Activated T-helper 9 cell treated with anti-CD3 and anti-CD28 coated beads, Interleukin-2, amount 50 U/mL, for 16 hours (primary cell): Measurements from ENCODE around the gene DEFB132.

Source experiments
- DNase-seq: peaks from one replicate; pipeline ENCODE4 v3.0.0-alpha.2; 2020; ENCODE audit warnings: low read depth

The DEFB132 gene

DNA sequence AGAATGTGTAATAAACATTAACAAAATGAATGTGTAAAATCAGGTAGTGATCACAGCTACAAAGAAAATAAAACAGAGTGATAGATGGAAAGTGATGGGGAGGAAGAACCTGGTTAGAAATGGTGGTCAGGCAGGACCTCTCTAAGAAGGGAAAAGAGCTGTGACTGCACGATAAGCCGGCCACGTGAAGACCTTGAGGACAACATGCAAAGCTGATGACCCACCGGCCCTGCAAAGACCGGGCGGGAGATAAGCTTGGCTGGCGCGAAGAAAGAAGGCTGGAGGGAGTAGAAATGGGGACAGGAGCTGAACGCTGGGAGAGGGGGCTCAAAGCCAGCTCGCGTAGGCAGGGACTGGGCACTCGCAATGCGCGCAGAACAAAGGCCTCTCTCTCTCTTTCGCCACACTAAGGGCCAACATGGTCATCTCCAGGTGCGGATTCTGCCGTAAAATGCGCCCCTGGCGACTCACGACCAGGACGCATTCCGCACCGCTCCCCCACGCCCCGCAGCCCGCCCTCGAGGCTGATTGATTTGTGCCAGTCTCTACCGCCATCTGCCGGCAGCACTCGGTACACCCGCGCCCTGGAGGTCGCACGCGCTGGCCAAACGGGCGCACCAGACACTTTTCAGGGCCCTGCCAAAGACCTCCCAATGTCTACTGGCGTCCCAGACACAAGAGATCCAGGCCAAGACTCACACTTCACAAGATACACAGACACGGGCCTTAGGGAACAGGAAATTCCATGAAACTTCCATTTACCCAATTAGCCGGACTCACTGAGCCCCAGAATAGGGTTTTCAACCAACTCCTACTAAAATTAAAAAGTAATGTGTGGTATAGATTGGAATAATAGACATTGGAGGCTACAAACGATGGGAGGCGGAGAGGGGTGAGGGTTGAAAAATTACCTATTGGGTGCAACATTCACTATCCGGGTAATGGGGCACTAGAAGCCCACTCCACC, 9.4 kb downstream of the DEFB132 start:
- DNase-seq, result peak; percentile 83

DNA sequence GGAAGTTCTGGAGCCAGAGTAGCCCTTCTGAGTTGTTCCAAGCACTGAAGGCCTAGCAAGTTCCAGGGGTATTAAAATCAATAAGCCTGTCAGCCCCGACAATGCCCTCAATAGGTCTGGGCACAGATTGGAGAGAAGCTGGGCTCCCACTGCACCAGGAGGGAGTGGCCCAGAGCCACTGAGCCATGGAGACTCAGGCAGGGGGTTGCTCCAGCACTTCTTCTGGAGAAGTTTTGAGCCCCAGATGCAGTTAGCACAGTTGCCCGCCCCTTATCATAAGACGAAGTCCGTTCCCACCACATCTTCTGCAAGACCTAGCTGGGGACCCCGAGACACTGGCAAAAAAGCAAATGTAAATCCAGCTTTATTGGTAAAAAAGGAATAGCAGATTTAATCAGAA, 13.0 kb downstream of the DEFB132 start:
- DNase-seq, result no peak

DNA sequence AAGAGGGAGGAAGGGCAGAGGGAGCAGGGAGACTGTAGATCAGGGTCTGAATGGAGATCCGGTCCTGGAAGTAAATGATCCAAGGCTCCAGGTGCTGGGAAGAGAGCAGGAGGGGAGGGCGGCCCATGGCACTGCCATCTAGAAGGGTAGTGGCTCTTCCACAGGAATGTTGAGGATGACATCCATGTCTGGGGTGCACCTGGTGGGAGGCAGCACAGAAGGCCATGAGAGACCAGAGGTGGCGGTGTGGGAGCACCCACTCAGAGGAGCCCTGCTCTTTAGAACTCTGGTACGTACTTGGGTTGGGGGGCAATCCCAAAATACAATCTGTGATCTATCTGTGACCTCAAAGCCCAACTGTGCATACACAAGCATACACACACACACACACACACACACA, 13.5 kb downstream of the DEFB132 start:
- no peak for DNase-seq

DNA sequence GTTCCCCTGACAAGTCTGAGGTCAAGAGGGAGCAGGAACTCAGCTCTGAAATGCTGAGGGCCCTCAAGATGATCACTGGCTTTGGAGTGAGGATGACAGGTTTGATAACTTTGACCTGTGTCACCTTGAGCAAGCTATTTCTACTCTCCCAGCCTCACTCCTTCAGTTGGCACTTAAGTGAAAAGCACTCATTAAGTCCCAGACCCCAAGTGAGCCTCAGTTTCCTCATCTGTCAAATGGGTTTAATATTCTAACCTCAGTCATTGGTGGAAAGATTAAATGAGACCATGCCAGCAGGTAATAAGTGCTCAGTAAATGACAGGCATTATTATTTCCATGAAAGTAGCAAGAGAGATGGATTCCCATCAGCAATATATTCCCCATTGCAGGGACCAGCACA, 14.0 kb downstream of the DEFB132 start:
- no peak for DNase-seq

DNA sequence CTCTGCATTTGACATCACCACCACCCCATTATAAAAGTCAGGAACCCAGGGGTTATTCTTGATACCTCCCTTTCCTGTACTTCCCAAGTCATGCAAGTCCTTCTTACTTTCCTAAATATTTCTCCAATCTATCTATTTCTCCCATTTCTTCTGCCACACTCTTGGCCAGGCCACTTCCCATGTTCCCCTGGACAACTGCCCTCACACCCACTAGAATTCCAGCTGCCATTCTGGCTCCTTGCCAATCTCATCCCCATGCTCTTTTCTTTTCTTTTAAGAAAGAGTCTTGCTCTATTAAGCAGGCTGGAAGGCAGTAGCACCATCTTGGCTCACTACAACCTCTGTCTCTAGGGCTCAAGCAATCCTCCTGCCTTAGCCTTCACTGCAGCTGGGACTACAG, 15.2 kb downstream of the DEFB132 start:
- DNase-seq, result no peak

DNA sequence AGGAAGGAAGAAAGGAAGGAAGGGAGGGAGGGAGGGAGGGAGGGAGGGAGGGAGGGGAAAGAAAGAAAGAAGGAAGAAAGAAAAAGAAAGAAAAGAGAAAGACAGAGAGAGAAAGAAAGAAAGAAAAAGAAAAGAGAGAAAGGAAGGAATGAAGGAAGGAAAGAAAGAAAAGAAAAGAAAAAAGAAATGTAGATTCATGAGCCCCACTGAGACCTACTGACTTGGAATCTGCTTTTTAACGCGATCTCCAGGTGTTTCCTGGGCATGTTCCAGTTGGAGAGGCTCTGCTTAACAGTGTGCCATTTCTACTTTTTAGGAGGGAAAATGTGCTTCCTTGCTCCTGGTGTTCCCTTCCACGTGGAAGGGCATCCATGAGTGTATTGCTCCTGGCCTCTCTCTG, 16.4 kb downstream of the DEFB132 start:
- DNase-seq, result no peak

DNA sequence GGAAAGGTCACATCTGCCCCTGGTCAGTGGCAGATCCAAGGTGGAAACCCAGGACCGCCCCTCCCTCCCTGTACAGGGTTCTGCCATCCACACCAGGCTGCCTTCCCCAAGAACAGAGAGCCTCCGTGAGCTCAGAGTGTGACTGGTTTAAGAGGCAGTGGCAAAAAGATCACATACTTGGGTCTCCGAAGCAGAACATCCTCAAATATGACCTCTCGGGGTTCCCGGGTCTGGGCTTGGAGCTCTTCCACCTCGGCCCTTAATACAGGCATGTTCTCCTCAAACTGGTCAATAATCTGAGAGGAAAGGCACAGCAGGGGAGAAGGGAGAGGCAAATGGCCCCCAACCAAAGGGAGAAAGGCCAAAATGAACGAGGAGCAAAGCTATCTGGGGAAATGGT, 18.3 kb downstream of the DEFB132 start:
- DNase-seq, result no peak

DNA sequence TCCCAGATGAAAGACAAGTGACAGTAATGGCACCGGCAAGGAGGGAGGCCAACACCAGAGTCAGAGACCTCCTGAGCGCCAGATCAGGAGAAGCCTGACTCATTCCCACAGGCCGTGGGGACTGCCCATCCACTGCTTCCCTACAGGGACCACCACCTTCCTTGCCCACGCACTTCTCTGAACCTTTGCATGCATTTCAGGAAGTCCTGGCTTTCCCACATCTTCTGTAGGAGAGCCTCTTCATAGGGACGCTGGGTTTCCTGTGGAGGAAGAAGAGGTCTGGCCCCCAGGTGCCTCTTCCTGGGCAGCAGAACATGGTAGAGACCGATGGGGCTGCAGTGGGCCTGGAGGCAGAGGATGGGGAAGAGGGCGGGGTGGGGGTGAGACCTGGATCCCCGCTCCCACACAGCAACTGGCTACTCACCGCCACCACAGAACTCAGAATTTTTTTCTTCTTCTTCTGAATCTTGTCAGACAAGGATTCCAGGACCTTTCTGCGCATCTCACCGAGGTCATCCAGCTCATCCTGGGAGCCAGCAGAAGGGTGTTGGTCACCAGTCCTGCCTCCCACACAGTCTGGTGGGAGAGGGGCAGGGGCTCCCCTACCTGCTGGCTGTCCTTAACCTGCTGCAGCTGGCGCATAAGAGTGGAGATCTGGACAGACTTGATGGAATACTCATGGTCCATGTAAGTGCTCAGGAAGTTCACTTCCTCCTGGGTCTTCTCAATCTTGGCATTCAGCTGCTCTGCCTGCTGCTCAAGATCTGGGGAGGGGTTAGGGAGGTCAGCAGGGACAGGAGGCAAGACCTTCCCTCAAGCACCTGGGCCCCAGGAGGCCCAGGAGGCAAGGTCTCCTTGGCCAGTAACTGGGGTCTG, 19.3 kb downstream of the DEFB132 start:
- DNase-seq, result no peak

DNA sequence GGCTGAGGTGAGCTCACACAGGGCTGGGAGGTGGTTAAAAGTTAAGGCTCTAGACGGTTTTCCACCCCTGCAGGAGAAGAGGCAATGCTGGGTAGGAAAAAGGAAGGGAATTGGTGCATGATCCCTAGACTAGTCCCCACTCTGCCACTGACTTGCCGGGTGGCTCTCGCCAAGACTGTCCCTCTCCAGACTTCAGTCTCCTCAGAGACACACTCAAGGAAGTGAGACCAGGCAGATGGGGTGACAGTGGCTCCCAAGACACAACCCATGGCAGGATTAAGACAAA, 19.9 kb downstream of the DEFB132 start:
- no peak for DNase-seq

DNA sequence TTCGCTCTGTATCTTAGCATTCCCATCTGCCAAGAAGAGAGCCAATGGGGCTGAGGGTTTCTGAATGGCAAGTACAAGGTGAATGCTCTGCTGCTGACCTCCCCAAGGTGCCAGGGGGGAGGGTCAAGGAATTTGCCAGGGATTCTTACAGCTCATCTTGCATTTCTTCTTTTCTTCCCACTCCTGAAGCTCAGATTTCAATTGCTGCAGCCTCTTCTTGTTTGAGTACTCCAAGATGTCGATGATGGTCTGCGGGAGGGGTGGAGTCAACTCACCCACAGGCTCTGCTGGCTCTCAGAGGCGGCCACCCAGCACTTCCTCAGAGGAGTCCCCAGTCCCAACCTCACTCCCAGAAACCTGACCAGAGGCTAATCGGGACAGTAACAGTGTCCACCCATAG, 20.7 kb downstream of the DEFB132 start:
- no peak for DNase-seq

DNA sequence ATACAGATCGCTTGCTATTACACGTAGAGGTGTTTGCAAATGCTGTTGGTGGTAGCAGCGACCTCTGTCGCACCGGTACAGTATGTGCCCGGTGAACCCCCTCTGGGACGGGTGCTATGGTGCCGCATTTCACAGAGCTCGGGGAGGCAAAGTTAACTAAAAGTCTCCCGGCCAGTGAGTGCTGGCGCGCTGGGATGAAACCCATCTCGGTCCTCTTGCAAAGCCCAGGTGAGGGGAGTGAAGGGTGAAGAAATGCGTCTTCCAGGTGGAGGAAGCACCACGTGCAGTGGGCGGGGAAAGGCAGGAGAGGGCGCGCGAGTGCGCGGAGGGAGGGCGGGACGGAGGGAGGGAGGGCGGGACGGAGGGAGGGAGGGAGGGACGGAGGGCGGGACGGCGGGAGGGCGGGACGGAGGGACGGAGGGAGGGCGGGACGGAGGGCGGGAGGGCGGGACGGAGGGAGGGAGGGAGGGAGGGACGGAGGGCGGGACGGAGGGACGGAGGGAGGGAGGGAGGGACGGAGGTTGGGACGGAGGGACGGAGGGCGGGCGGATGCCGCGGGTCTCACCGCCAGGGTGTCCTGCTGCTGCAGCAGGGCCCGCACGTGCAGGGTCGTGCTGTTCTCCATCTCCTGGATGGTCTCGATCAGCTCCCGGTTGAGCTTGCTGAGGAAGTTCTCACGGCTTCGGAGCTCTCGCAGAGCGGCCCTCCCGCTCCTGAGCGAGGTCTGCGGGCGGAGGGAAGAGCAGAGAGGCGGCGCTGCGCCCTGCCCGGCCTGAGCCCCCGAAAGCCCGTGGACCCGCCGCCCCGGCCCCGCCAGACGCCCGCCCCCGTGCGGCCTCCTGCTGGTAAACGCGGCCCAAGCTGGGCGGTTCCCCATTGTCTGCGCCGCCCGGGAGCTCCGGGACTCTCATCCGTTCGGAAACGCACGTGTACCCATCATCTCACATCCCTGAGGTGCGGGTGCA, 21.4 kb downstream of the DEFB132 start:
- no peak for DNase-seq

DNA sequence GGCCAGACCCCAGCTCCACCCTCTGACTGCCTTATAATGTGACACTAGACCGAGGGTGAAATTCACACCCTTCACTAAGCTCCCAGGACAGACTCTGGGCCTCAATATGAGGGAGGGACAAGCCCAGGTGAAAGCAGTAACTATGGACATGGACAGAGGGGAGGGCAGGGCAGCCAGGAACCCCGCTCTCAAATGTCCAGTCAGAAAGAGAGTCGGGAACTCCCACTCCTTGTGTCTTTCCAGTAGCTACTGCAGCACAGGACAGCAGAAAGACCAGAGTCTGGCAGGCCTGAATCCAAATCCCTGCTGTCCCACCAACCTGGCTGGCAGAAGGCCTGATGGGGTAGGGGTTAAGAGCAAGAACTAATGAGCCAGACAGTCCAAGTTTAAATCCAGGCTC, 26.6 kb downstream of the DEFB132 start:
- no peak for DNase-seq

DNA sequence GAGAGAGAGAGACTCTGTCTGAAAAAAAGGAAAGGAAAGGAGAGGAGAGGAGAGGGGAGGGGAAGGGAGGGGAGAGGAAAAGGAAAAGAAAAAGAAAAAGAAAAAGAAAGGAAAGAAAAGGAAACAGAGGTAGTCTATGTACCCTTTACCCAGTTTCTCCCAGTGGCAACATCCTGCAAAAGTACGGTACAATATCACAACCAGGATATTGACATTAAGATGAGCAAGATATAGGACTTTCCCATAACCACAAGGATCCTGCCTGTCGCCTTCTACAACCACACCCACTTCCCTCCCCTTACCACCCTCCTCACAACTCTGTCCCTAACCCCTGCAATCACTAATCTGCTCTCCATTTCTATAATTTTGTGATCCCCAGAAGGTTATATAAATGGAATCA, 29.0 kb downstream of the DEFB132 start:
- no peak for DNase-seq

DNA sequence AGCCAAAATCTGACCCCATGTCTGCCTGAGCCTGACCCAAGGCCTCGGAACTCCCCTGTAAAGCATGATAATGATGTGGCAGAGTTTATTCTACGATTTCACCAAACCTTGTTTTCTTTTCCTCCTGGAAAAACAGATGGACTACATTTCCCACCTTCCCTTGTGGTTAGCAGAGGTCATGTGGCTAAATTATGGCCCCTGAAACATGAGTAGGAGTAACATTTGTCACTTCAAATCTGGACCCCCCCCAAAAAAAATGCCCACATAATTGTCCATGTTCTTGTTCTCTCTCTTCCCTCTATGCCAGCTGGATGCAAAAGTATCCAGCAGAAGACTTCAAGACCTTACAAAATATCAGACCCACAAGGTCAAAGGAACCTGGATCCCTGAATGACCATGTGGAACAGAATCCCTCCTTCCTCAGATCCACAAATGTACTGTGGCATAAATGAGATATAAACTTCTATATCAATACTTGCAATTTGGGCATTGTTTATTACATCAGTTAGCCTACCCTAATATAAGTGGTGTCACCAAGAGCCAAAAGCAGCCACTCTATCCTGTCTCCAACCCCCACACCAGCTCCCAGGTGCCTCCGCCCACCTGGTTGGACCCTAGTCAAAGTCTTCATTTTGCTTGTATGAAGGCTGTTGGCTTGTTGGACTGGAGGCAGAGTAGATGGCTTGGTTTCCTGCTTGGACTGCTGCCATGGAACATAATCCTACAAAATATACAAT, 31.6 kb downstream of the DEFB132 start:
- no peak for DNase-seq

DNA sequence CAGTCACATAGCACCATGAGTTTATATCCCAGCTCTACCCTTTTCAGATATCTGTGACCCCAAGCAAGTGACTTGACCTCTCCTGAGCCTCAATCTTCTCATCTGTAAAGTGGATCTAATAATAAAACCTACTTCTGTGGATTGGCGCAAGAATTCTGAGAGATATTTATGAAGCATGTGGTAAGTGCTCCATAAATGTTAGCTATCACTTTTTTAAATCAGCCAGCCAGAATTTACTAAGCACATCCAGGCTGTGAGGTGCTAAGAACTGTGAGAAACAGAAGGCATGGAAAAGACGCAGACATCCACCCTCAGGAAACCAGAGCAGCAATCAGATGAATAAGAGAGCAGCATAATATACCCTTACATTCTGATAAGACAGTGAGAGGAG, 32.2 kb downstream of the DEFB132 start:
- DNase-seq, result no peak

DNA sequence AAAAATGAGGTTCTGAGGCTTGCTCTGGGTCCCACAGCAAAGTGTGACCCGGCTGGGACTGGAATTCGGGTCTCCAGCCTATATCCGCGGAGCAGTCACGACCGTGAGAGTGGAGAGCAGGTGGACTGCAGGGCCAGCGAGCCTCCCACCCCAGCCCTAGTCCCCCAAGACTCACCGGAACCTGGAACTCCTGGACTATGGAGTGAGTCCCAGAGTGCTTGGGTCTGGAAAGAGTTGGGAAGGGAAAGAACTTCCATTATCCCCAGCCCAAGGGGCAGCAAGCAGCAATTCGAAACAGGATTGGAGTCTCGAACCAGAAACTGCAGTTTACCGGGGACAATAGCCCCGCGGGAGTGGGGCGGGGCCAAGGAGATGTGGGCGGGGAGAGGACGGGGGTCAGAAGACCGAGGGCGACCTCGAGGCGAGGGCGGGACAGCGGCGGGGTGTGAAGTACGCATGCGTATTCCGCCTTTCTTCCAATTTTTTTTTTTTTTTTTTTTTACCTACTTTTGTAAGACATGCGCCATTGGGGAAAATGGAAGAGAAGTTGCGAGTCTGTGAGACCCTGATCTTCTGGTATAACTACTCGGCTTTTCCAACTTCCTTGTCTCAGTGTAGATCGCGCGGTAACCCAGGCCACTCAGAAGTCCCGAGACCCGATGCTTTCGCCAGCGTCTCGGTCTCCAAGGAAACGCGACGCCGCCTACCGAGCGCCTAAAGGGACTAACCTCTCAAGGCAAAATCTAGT, 32.7 kb downstream of the DEFB132 start, which contains the start of gene C20orf96:
TSS of gene C20orf96 (minus strand) at position 667 of the 748 bp plus-strand sequence. CDS start at position 527, 140 bp downstream.
- DNase-seq, result peak; percentile 73

DNA sequence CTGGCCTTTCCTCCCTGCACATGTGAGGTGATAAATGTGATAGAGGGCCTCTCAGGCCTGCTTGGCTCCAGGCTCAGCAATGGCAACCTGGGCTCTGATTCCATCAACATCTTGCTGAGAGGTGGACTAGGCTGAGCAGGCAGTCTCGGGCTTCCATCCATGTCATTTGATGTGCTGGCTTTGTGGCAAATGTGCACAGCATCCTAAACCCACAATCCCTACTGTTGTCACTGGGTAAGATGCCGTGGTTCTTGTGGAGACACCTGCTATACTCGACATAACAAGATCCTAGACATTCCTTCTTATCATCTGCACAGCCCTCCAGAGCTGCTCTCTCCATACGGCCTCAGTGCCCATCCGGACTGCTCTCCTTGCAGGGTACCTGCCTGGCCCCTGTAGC, 37.1 kb downstream of the DEFB132 start:
- no peak for DNase-seq

DNA sequence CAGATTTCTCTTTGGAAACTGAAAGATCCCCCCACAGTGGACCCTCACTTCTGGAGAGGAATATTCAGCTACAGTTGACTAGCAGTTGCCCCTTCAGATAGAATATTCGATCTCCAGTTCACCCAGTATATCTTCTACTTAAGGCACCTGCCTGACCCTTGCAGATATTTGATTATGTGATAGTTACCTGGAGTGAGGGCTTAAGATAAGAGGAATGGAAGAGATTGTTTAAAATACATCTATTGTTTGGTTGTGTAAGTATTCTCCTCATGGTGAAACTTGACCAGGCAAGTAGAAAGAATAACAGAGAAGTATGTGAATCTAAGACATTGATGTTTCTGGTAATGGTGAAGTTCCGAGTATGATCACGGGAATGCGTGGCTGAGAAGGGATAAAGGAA, 38.3 kb downstream of the DEFB132 start:
- DNase-seq, result no peak

DNA sequence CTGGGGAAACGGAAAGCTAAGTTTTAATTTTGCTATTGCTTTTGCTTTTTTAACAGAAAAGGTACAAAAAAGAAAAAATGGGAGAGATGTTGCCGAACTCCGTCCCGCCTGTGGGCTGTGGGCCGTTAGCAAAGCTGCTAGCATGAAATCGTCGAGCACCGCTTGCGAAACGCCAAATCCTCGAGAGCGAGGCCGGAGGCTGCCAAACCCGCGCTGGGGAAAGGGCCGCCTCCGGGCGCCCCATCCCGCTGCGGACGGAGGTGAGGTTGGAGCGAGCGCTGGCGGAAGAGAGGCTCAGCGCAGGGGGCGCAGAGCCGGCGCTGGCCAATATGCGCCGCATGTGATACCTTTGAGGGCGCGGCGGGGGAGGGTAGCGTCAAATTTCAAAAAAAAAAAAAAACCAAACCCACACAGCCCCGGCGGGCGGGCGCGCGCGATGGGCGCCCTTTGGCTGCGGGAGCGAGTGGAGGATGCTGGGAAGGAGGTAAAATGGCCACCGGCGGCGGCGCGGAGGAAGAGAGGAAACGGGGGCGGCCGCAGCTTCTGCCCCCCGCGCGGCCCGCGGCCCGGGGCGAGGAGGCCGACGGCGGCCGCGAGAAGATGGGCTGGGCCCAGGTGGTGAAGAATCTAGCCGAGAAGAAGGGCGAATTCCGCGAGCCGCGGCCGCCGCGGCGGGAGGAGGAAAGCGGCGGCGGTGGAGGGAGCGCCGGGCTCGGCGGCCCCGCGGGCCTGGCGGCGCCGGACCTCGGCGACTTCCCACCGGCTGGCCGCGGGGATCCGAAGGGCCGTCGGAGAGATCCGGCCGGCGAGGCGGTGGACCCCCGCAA, 39.8 kb downstream of the DEFB132 start, which contains the start of gene ZCCHC3:
TSS of gene ZCCHC3 (plus strand) at position 473 of the 827 bp plus-strand sequence. CDS start at position 490, 17 bp downstream.
- peak; percentile 75 for DNase-seq
